ENCODE results near the gene PHLDA3. TPM values are rescaled to one million over a fixed set of nuclear protein-coding genes. Genes with fewer than 3 reads are reported as not detected.
A peak's percentile ranks its signal among the peaks of the same experiment; 100 is the strongest.

PHLDA3 gene
- total and polyA plus RNA-seq, 2 of the 4 experiments (the other 2 are of a cell fraction), result 41.6 to 102 TPM

- peak overlapping the region; percentile 52; the same call in 1 of the 2 replicates for H4K5ac ChIP-seq (ENCODE audit: low read depth, low read length)
- H3K27me3 ChIP-seq (ENCODE audit: control insufficient read depth, insufficient read depth, low read length), result no peaks in the 10 kb centered on the region
- peaks cover 9% of the 10 kb centered on the region; the same call in 1 of the 2 replicates for H4K20me1 ChIP-seq (ENCODE audit: insufficient read depth, low read length)
- H2AK5ac ChIP-seq (ENCODE audit: low read depth, low read length), result peak overlapping the region; percentile 89
- H3K9me3 ChIP-seq (ENCODE audit: control insufficient read depth, insufficient read depth, low read length), result no peaks in the 10 kb centered on the region
- H3K36me3 ChIP-seq (ENCODE audit: control insufficient read depth, insufficient read depth, low read length), result no peaks in the 10 kb centered on the region
- H2AK9ac ChIP-seq (replicated peaks; ENCODE audit: low read depth, low read length, poor library complexity), result peak overlapping the region; percentile 0
- H2BK5ac ChIP-seq (ENCODE audit: low read depth, low read length, poor library complexity, severe bottlenecking), result peak overlapping the region; percentile 92
- H3K4me1 ChIP-seq (ENCODE audit: control insufficient read depth, insufficient read depth, low read length), result peaks cover 36% of the 10 kb centered on the region
- 0 out of 2 replicates have a peak overlapping the region, but pooled peaks have one; percentile 28 for H3K9ac ChIP-seq (ENCODE audit: low read depth, low read length)
- H4K91ac ChIP-seq (ENCODE audit: insufficient read depth, low read depth, low read length), result peak overlapping the region; percentile 88
- no peak for ATAC-seq (ENCODE audit: low read depth)
- H3K79me1 ChIP-seq (ENCODE audit: low read depth in 1 of 2, low read length in 2 of 2), result peaks cover 5 to 37% of the 10 kb centered on the region in 2 experiments; a peak in 2 of 4 replicates
- peak overlapping the region; percentile 91 for H2BK120ac ChIP-seq (ENCODE audit: low read depth, low read length)
- no TSS peak for BruUV-seq (replicated peaks)
- H3K9me1 ChIP-seq (ENCODE audit: insufficient read depth, low read length), result peaks cover 22% of the 10 kb centered on the region
- no peak overlapping the region for H2AFZ ChIP-seq (replicated peaks; ENCODE audit: low read length, poor library complexity)
- peak overlapping the region; percentile 69 for H3K14ac ChIP-seq (replicated peaks; ENCODE audit: low read depth, low read length)
- ChIA-PET POLR2A (ENCODE audit: unreplicated experiment) (no interaction called here), CTCF (interaction anchor here (0.8 to 1.2 kb wide), 3 partner anchors 9 to 55 kb away, joined by 3 to 5 read pairs (median 4); no protein-coding TSS in a partner anchor)
- dilution Hi-C loops (cut with HindIII; ENCODE audit: low sequenced_read_pairs, unreplicated experiment), result no loop called here
- H4K8ac ChIP-seq (ENCODE audit: low read depth in 2 of 2, low read length in 2 of 2), result peak overlapping the region; percentile 9 to 83
- peak overlapping the region; percentile 76 for H3K18ac ChIP-seq (ENCODE audit: low read depth, low read length)
- H3K4ac ChIP-seq (ENCODE audit: low read depth, low read length), result peak overlapping the region; percentile 90
- peak overlapping the region; percentile 81 for H2BK20ac ChIP-seq (ENCODE audit: low read depth, low read length)
- H3K27ac ChIP-seq (ENCODE audit: insufficient read depth, low read length), result peak overlapping the region; percentile 92
- H2BK15ac ChIP-seq (ENCODE audit: low read depth, low read length), result peak overlapping the region; percentile 68
- H3K23ac ChIP-seq (ENCODE audit: low read depth, low read length), result peak overlapping the region; percentile 50; the same call in 1 of the 2 replicates
- WGBS, 2 experiments (ENCODE audit: extremely low coverage in 2 of 2, insufficient read length in 1 of 2), result 93% methylated on average over 2 of the region's 4 CpGs; no CpG with 5 or more reads in 1 of the 2 experiments
- no peak overlapping the region for H3K4me3 ChIP-seq (ENCODE audit: insufficient read depth, low read depth, low read length)
- peak overlapping the region; percentile 31; the same call in 1 of the 2 replicates for H3K4me2 ChIP-seq (ENCODE audit: low read depth, low read length)
- DNase-seq, result no peak
- TF ChIP-seq SMC3 (IDR thresholded peaks at IDR 0.05; ENCODE audit: low read depth, low read length) (no peak), MAZ (IDR thresholded peaks at IDR 0.05; ENCODE audit: borderline replicate concordance, low read depth, low read length) (no peak), USF2 (IDR thresholded peaks at IDR 0.05; ENCODE audit: low read depth, low read length) (no peak), CTCF (conservative IDR thresholded peaks at IDR 0.05; ENCODE audit: low read depth, low read length) (no peak), POLR2A (IDR thresholded peaks at IDR 0.05; ENCODE audit: low read depth, low read length) (no peak), MAFK (IDR thresholded peaks at IDR 0.05; ENCODE audit: low read depth, low read length) (no peak), MXI1 (IDR thresholded peaks at IDR 0.05; ENCODE audit: borderline replicate concordance, low read depth, low read length) (no peak), NFE2L2 (IDR thresholded peaks at IDR 0.05; ENCODE audit: low read depth, low read length) (no peak), ELK1 (IDR thresholded peaks at IDR 0.05; ENCODE audit: borderline replicate concordance, low read depth, low read length) (no peak)
- in situ Hi-C loops (cut with MboI; ENCODE audit: low sequenced_read_pairs), result no loop called here
- intact Hi-C loops (cut with micrococcal nuclease), result no loop called here
- H3K56ac ChIP-seq (ENCODE audit: extremely low read depth, insufficient read depth, low read length), result peak overlapping the region; percentile 75
Measured at GRCh38 chr1:201457508-201457960, 11.5 kb downstream of the PHLDA3 start.
